ENCODE measurements around the gene RSU1.

- TF ChIP-seq CTCF (conservative IDR thresholded peaks at IDR 0.05): no peak
- TF ChIP-seq ZFX (IDR thresholded peaks at IDR 0.05): no peak
Measured at GRCh38 chr10:16649757-16650156, 167.5 kb downstream of the RSU1 start.

Measured in C4-2B (cell line).